Calu3 (cell line): ENCODE measurements around the gene SLC2A8. TPM values are rescaled to one million over a fixed set of nuclear protein-coding genes. Genes with fewer than 3 reads are reported as not detected.

ENCODE experiments used
- BruUV-seq: library from RNA; stranded (reverse); fragments of 400-500 nt; replicated peaks from 2 replicates; lab custom pipeline; 2021; lab: Mats Ljungman, UMichigan
- CTCF ChIA-PET: fragments of 300-600 bp; sonication (Branson Sonifier 250); formaldehyde crosslinking; loops from one replicate; lab custom pipeline; 2022; ENCODE audit warnings: antibody characterized with exemption; lab: Charles Lee
- DNase-seq: peaks from one replicate; pipeline ENCODE4 v3.0.0; 2022
- H3K27ac Mint-ChIP-seq: one replicate; pipeline ENCODE4 v1.8.0; 2022; ENCODE audit warnings: mixed read lengths; ENCODE audit not compliant: unreplicated experiment
- H3K27me3 Mint-ChIP-seq: one replicate; pipeline ENCODE4 v1.8.0; 2022; ENCODE audit warnings: mixed read lengths; ENCODE audit not compliant: unreplicated experiment
- H3K36me3 Mint-ChIP-seq: one replicate; pipeline ENCODE4 v1.8.0; 2022; ENCODE audit warnings: mild to moderate bottlenecking, moderate library complexity, mixed read lengths; ENCODE audit not compliant: insufficient read depth, unreplicated experiment
- H3K4me1 Mint-ChIP-seq: one replicate; pipeline ENCODE4 v1.8.0; 2022; ENCODE audit warnings: mild to moderate bottlenecking, low read depth, mixed read lengths; ENCODE audit not compliant: unreplicated experiment
- H3K4me3 Mint-ChIP-seq: one replicate; pipeline ENCODE4 v1.8.0; 2022; ENCODE audit warnings: mild to moderate bottlenecking, low read depth, moderate library complexity, mixed read lengths; ENCODE audit not compliant: unreplicated experiment
- H3K9me3 Mint-ChIP-seq: one replicate; pipeline ENCODE4 v1.8.0; 2022; ENCODE audit warnings: low read depth, mixed read lengths; ENCODE audit not compliant: unreplicated experiment
- intact Hi-C: fragments of 100-400 bp; cut with micrococcal nuclease; formaldehyde crosslinking; loops from one replicate; pipeline ENCODE4 v1.10.0; 2022; ENCODE audit not compliant: unreplicated experiment
- total RNA-seq: library from RNA; stranded (reverse); gene quantifications from 2 replicates; pipeline ENCODE4 v1.2.3, GENCODE V29; 2022
- TF ChIP-seq, protein P1 (sequence below): fragments of 200-600 bp; IDR thresholded peaks from one replicate; pipeline ENCODE4 v1.8.0; 2022; ENCODE audit warnings: antibody characterized with exemption; ENCODE audit not compliant: unreplicated experiment

Gene SLC2A8
- total RNA-seq, 1 experiment from 2014 or later, result 10.8 TPM

DNA sequence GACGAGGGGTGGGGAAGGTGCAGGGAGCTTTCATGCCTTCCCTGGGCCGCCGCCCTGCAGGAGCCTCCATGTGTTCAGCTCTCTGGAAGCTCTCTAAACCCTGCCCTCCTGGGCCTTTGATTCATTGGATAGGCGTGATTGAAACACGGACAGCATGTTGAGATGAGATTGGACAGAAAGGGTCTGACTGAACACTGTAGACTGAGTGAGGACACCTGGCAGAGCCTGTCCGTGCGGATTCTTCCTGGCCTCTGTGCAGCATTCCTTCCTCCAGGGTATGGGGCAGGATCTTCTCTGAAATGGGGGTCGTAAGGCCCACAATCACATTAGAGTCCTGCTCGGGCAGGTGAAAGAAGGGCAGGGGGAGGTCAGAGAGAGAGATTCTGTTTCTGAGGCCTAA lies 41.4 kb downstream of the SLC2A8 start:
- DNase-seq, result no peak
- TF ChIP-seq, protein P1, sequence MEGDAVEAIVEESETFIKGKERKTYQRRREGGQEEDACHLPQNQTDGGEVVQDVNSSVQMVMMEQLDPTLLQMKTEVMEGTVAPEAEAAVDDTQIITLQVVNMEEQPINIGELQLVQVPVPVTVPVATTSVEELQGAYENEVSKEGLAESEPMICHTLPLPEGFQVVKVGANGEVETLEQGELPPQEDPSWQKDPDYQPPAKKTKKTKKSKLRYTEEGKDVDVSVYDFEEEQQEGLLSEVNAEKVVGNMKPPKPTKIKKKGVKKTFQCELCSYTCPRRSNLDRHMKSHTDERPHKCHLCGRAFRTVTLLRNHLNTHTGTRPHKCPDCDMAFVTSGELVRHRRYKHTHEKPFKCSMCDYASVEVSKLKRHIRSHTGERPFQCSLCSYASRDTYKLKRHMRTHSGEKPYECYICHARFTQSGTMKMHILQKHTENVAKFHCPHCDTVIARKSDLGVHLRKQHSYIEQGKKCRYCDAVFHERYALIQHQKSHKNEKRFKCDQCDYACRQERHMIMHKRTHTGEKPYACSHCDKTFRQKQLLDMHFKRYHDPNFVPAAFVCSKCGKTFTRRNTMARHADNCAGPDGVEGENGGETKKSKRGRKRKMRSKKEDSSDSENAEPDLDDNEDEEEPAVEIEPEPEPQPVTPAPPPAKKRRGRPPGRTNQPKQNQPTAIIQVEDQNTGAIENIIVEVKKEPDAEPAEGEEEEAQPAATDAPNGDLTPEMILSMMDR, result no peak
- Mint-ChIP-seq H3K36me3 (peaks cover 38% of the 10 kb centered on the region), H3K4me1 (no peaks in the 10 kb centered on the region), H3K4me3 (no peak overlapping the region), H3K9me3 (peaks cover 7% of the 10 kb centered on the region), H3K27ac (no peak overlapping the region), H3K27me3 (no peaks in the 10 kb centered on the region)
- no TSS peak for BruUV-seq
- intact Hi-C loops, result no loop called here
- CTCF ChIA-PET, result interaction anchor here (1.2 kb wide), 1 partner anchor 10 kb away, joined by 3 read pairs; no protein-coding TSS in a partner anchor

DNA sequence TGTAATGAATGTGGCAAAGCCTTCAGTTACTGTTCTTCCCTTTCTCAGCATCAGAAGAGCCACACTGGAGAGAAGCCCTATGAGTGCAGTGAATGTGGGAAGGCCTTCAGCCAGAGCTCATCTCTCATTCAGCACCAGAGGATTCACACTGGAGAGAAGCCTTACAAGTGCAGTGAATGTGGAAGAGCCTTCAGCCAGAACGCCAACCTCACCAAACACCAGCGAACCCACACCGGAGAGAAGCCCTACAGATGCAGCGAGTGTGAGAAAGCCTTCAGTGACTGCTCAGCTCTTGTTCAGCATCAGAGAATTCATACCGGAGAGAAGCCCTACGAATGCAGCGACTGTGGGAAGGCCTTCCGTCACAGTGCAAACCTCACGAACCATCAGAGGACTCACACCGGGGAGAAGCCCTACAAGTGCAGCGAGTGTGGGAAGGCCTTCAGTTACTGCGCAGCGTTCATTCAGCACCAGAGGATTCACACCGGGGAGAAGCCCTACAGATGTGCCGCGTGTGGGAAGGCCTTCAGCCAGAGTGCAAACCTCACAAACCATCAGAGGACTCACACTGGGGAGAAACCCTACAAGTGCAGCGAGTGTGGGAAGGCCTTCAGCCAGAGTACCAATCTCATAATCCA lies 47.4 kb downstream of the SLC2A8 start:
- intact Hi-C loops, result no loop called here
- H3K9me3 Mint-ChIP-seq, result peaks cover 7% of the 10 kb centered on the region
- H3K4me1 Mint-ChIP-seq, result no peaks in the 10 kb centered on the region
- H3K27me3 Mint-ChIP-seq, result no peaks in the 10 kb centered on the region
- CTCF ChIA-PET, result no interaction called here
- DNase-seq, result no peak
- no TSS peak for BruUV-seq
- peaks cover 88% of the 10 kb centered on the region for H3K36me3 Mint-ChIP-seq
- peak overlapping the region; percentile 39 for H3K27ac Mint-ChIP-seq
- TF ChIP-seq, protein P1, result no peak
- H3K4me3 Mint-ChIP-seq, result no peak overlapping the region

DNA sequence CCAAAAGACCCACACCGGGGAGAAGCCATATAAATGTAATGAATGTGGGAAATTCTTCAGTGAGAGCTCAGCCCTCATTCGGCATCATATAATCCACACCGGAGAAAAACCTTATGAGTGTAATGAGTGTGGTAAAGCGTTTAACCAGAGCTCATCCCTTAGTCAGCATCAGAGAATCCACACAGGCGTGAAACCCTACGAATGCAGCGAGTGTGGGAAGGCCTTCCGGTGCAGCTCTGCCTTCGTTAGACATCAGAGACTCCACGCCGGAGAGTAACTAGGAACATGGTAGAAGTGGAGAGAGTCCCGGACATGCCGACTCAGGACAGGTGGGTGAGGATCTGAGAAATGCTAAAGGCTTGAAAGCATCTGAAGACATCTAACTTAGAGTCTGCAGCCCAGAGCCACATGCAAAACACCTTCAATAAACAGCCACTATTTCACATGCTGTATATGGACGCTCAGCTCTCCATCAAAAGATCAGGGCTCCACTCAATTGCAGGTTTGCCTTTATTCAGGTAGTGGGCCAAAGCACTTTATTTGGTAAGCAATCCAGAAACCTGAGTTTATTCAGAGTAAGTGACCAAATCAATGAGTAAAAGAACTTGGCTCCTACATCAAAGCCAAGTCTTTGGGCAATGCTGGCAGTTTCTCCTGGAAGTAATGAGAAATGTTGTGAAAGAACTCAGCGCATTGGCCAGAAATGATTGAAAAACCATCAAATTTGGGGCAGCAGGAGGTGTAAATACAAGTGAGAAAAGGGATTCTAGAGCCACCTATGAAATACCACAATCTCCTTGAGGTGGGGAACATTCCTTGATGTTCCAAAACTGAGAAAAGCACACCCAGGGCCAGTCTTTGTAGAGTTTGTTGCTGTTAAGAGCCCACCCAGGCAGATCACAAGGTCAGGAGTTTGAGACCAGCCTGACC lies 48.2 kb downstream of the SLC2A8 start:
- no peak for DNase-seq
- Mint-ChIP-seq H3K27ac (peak overlapping the region; percentile 39), H3K36me3 (peaks cover 92% of the 10 kb centered on the region), H3K4me1 (no peaks in the 10 kb centered on the region), H3K27me3 (no peaks in the 10 kb centered on the region), H3K4me3 (no peak overlapping the region), H3K9me3 (peaks cover 5% of the 10 kb centered on the region)
- intact Hi-C loops, result no loop called here
- CTCF ChIA-PET, result no interaction called here
- TF ChIP-seq, protein P1, result no peak
- TSS peak; percentile 33 for BruUV-seq

DNA sequence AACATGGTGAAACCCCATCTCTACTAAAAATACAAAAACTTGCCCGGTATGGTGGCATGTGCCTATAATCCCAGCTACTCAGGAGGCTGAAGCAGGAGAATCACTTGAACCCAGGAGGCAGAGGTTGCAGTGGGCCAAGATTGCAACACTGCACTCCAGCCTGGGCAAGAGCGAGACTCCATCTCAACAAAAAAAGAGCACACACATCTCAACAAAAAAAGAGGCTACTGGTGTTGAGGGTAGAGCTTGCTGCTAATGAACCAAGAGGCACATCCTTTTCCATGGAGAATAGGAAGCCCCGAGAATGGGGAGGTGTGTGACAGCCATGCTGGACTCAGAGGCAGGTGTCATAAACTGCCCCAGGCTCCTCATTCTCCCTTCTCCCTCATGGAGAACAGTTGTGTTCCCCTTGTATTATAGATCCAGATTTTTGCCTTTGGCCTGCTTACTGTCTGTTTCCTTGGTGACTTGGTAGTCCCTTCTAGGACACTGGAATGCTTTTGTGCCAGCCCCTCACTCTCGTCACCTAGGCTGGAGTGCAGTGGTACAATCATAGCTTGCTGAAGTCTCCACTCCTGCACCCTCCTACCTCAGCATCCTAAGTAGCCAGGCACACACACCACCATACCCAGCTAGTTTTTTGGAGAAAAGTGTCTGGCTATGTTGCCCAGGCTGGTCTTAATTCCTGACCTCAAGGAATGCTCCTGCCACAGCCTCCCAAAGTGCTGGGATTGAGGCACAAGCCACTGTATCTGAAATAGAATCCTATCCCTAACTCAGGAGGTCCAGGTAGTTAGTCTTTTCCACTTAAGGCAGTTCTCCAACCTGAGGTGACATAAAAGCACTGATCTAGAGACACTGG lies 49.1 kb downstream of the SLC2A8 start:
- BruUV-seq, result no TSS peak
- CTCF ChIA-PET, result no interaction called here
- H3K4me3 Mint-ChIP-seq, result no peak overlapping the region
- H3K9me3 Mint-ChIP-seq, result no peaks in the 10 kb centered on the region
- intact Hi-C loops, result no loop called here
- TF ChIP-seq, protein P1, result no peak
- H3K27me3 Mint-ChIP-seq, result no peaks in the 10 kb centered on the region
- peaks cover 94% of the 10 kb centered on the region for H3K36me3 Mint-ChIP-seq
- no peaks in the 10 kb centered on the region for H3K4me1 Mint-ChIP-seq
- H3K27ac Mint-ChIP-seq, result peak overlapping the region; percentile 64
- no peak for DNase-seq
